Astrocyte of the spinal cord (primary cell): Measurements from ENCODE around the gene B4GALT6.

Source experiments
- DNase-seq: peaks from one replicate; pipeline ENCODE4 v3.0.0; 2011; ENCODE audit warnings: low read depth, low spot score
- H3K4me3 ChIP-seq: 2 replicates; pipeline ENCODE4 v1.5.1; 2011; ENCODE audit warnings: low read depth, mild to moderate bottlenecking, low read length, moderate library complexity
- CTCF ChIP-seq: IDR thresholded peaks from 2 replicates; pipeline ENCODE4 v1.5.1; 2012; ENCODE audit warnings: low read depth, mild to moderate bottlenecking, low read length, inconsistent platforms
- in situ Hi-C: cut with HindIII; loops from 2 replicates; pipeline ENCODE4 v1.10.0; 2017; ENCODE audit warnings: low sequenced_read_pairs

The B4GALT6 gene

GRCh38 chr18:31683968-31684278, 458 bp downstream of the B4GALT6 start:
- peak; percentile 35 for DNase-seq
- TF ChIP-seq CTCF, result no peak
- peak overlapping the region; percentile 71 for H3K4me3 ChIP-seq
- in situ Hi-C loops, result no loop called here

- TF ChIP-seq CTCF, result no peak
- in situ Hi-C loops, result no loop called here
- no peak for DNase-seq
- no peak overlapping the region for H3K4me3 ChIP-seq
These were observed 1.3 kb downstream of the B4GALT6 start for GRCh38 chr18:31683106-31683505.

- H3K4me3 ChIP-seq, result no peak overlapping the region
- in situ Hi-C loops, result no loop called here
- no peak for TF ChIP-seq CTCF
- DNase-seq, result peak; percentile 5
These were observed 3.4 kb downstream of the B4GALT6 start for GRCh38 chr18:31680831-31681568.

GRCh38 chr18:31680433-31680811, 4.0 kb downstream of the B4GALT6 start:
- in situ Hi-C loops, result no loop called here
- no peak overlapping the region for H3K4me3 ChIP-seq
- no peak for DNase-seq
- TF ChIP-seq CTCF, result no peak

GRCh38 chr18:31679791-31680432, 4.5 kb downstream of the B4GALT6 start:
- H3K4me3 ChIP-seq, result no peak overlapping the region
- in situ Hi-C loops, result no loop called here
- DNase-seq, result no peak
- TF ChIP-seq CTCF, result no peak

- no peak overlapping the region for H3K4me3 ChIP-seq
- TF ChIP-seq CTCF, result no peak
These were observed 5.1 kb downstream of the B4GALT6 start for GRCh38 chr18:31679133-31679742.

More at GRCh38 chr18:31679133-31679742, 5.1 kb downstream of the B4GALT6 start:
- in situ Hi-C loops, result no loop called here
- peak; percentile 57 for DNase-seq
